K562 (cell line): ENCODE results near the gene LY6G6F. TPM values are rescaled to one million over a fixed set of nuclear protein-coding genes. Genes with fewer than 3 reads are reported as not detected.

Experiments used
- ARID2 ChIP-seq: fragments of 450-650 bp; IDR thresholded peaks from 2 replicates; pipeline ENCODE4 v1.6.1; 2017; ENCODE audit warnings: antibody characterized with exemption, mild to moderate bottlenecking
- BHLHE40 ChIP-seq: IDR thresholded peaks from 2 replicates; pipeline ENCODE4 v1.6.1; 2011; ENCODE audit warnings: low read length, improper control_type of control experiment
- CCAR2 ChIP-seq: fragments of 200-400 bp; formaldehyde crosslinking; IDR thresholded peaks from 2 replicates; pipeline ENCODE4 v1.6.1; 2017; ENCODE audit warnings: mild to moderate bottlenecking, low read depth, low read length
- CHD1 ChIP-seq: fragments of 200-600 bp; sonication (generic); IDR thresholded peaks from one replicate; pipeline ENCODE4 v1.6.1; 2012; ENCODE audit warnings: mild to moderate bottlenecking, moderate library complexity, low read length, inconsistent platforms
- DNMT1 ChIP-seq: fragments of 450-650 bp; IDR thresholded peaks from 2 replicates; pipeline ENCODE4 v1.6.1; 2016; ENCODE audit warnings: antibody characterized with exemption, mild to moderate bottlenecking
- ETV1 ChIP-seq: fragments of 450-650 bp; conservative IDR thresholded peaks from 2 replicates; pipeline ENCODE4 v1.6.1; 2016; ENCODE audit warnings: missing genetic modification characterization, control low read depth, low read depth, missing compliant biosample characterization
- GABPB2 ChIP-seq: fragments of 250-450 bp; sonication (Bioruptor Pico); conservative IDR thresholded peaks from 2 replicates; pipeline ENCODE4 v1.5.1; 2021; ENCODE audit warnings: mild to moderate bottlenecking
- MIER1 ChIP-seq: fragments of 450-650 bp; IDR thresholded peaks from 2 replicates; pipeline ENCODE4 v1.6.1; 2016; ENCODE audit warnings: antibody characterized with exemption, mild to moderate bottlenecking, low read depth
- PCBP1 ChIP-seq: fragments of 200-400 bp; formaldehyde crosslinking; IDR thresholded peaks from 2 replicates; pipeline ENCODE4 v1.6.1; 2018; ENCODE audit warnings: mild to moderate bottlenecking, low read depth, low read length; ENCODE audit not compliant: poor library complexity, severe bottlenecking
- PHTF2 ChIP-seq: fragments of 250-450 bp; sonication (Bioruptor Pico); IDR thresholded peaks from 2 replicates; pipeline ENCODE4 v1.5.0; 2021; ENCODE audit warnings: mild to moderate bottlenecking
- PRPF4 ChIP-seq: fragments of 200-400 bp; formaldehyde crosslinking; IDR thresholded peaks from one replicate; pipeline ENCODE4 v1.6.1; 2017; ENCODE audit warnings: low read length, low read depth, mild to moderate bottlenecking; ENCODE audit not compliant: insufficient read depth, poor library complexity, severe bottlenecking
- RBM39 ChIP-seq: fragments of 200-400 bp; formaldehyde crosslinking; optimal IDR thresholded peaks from 2 replicates; pipeline ENCODE3; 2018; ENCODE audit warnings: low read depth, low read length
- RHOXF2B ChIP-seq: fragments of 250-450 bp; sonication (Bioruptor Pico); conservative IDR thresholded peaks from 2 replicates; pipeline ENCODE4 v1.5.1; 2021
- SRF ChIP-seq, 2 experiments: fragments of 250-450, 450-650 bp in 1 of 2; sonication (Bioruptor Pico) in 1 of 2; sonication (generic) in 1 of 2; formaldehyde crosslinking; IDR thresholded peaks; 2 replicates each; pipeline versions ENCODE4 v1.5.0 to v1.5.1; 2020 to 2022; ENCODE audit warnings: mild to moderate bottlenecking in 1 of 2, missing genetic modification reagents in 1 of 2
- ZNF121 ChIP-seq: sonication (generic); formaldehyde crosslinking; conservative IDR thresholded peaks from 2 replicates; pipeline ENCODE4 v1.8.0; 2022; ENCODE audit warnings: missing genetic modification reagents
- ZNF175 ChIP-seq: fragments of 200-800 bp; sonication (Bioruptor generic); IDR thresholded peaks from 2 replicates; pipeline ENCODE4 v1.6.1; 2016; ENCODE audit warnings: low read depth, mild to moderate bottlenecking, missing genetic modification characterization, missing compliant biosample characterization
- ZNF347 ChIP-seq: fragments of 450-650 bp; formaldehyde crosslinking; IDR thresholded peaks from 2 replicates; pipeline ENCODE4 v1.4.0; 2020; ENCODE audit warnings: low read depth, mild to moderate bottlenecking, moderate library complexity
- polyA plus RNA-seq, 8 experiments: library from polyadenylated mRNA; depleted of rRNA in 4 of 8; stranded (reverse) in 5 of 8; unstranded in 3 of 8; fragments of >200 nt; fragmentation: Nextera tagmentation in 2 of 8; fragmentation: Illumina TruSeq in 1 of 8; extraction: Ambion mirVana in 2 of 8; extraction: Trizol in 1 of 8; gene quantifications; 2 replicates each; pipeline versions ENCODE4 v1.2.1 to v1.2.3, GENCODE V29; 2011 to 2014; ENCODE audit warnings: inconsistent platforms in 1 of 8, missing spikeins in 1 of 8
- total RNA-seq, 7 experiments: library from RNA; depleted of rRNA in 6 of 7; stranded (reverse); fragments of >200 nt in 6 of 7; fragmentation: Illumina TruSeq in 2 of 7; extraction: Trizol in 2 of 7; gene quantifications; 2 replicates each; pipeline versions ENCODE4 v1.2.1 to v1.2.3, GENCODE V29; 2011 to 2021; ENCODE audit warnings: low replicate concordance in 1 of 7
- TF ChIP-seq, protein P1 (sequence below): fragments of 250-450 bp; sonication (Bioruptor Pico); IDR thresholded peaks from 2 replicates; pipeline ENCODE4 v1.5.0; 2022; ENCODE audit warnings: mild to moderate bottlenecking
- TF ChIP-seq, protein P2 (sequence below): fragments of 250-450 bp; sonication (Bioruptor Pico); IDR thresholded peaks from 2 replicates; pipeline ENCODE4 v1.5.0; 2021
- TF ChIP-seq, protein P3 (sequence below): fragments of 250-450 bp; sonication (Bioruptor Pico); IDR thresholded peaks from 2 replicates; pipeline ENCODE4 v1.6.1; 2021; ENCODE audit warnings: mild to moderate bottlenecking
- TF ChIP-seq, protein P4 (sequence below): fragments of 250-450 bp; sonication (Bioruptor Pico); IDR thresholded peaks from 2 replicates; pipeline ENCODE4 v1.5.0; 2021
- TF ChIP-seq, protein P5 (sequence below): fragments of 450-650 bp; IDR thresholded peaks from 2 replicates; pipeline ENCODE4 v1.6.1; 2014; ENCODE audit warnings: low read depth, mild to moderate bottlenecking, moderate library complexity, borderline replicate concordance
- TF ChIP-seq, protein P6 (sequence below): fragments of 450-650 bp; formaldehyde crosslinking; IDR thresholded peaks from 2 replicates; pipeline ENCODE4 v1.4.0; 2020; ENCODE audit warnings: mild to moderate bottlenecking

LY6G6F gene
- total and polyA plus RNA-seq, 9 of the 15 experiments (the other 6 are each of a cell fraction or from before 2014, with no cell fraction given), result 0.14 to 0.50 (median 0.28) TPM; not detected in 2

DNA sequence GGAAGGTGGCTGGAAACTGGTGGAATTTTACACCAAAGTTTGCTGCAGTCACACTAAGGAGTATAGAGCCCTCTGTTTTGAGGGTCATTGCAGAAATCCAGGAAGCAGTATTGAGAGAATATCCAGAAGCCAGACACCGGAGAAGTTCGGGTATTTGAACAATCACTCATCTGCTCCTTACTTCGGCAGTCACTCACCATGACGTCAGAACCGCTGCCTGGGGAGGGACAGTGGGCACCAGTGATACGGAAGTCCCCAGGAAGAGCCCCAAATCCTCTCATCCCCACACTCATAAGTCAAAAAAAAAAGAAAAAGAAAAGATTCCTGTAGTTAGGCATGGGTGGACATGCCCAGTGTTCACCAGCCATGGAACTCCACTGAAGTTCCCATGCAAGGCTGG lies 29.8 kb upstream of the LY6G6F start (continued):
- TF ChIP-seq PCBP1 (no peak), PHTF2 (no peak), ETV1 (tag) (no peak), RBM39 (peak; percentile 11), SRF (CRISPR knock-in tag; IDR thresholded peaks at IDR 0.05) (no peak), PRPF4 (no peak), MIER1 (no peak), CHD1 (no peak), DNMT1 (no peak), CCAR2 (no peak), ZNF347 (CRISPR knock-in tag) (no peak), GABPB2 (CRISPR knock-in tag) (no peak), ARID2 (0 out of 2 replicates have a peak, but pooled peaks have one; percentile 7), RHOXF2B (CRISPR knock-in tag) (no peak), BHLHE40 (no peak), ZNF121 (CRISPR knock-in tag) (no peak), ZNF175 (no peak)
- TF ChIP-seq, protein P1, sequence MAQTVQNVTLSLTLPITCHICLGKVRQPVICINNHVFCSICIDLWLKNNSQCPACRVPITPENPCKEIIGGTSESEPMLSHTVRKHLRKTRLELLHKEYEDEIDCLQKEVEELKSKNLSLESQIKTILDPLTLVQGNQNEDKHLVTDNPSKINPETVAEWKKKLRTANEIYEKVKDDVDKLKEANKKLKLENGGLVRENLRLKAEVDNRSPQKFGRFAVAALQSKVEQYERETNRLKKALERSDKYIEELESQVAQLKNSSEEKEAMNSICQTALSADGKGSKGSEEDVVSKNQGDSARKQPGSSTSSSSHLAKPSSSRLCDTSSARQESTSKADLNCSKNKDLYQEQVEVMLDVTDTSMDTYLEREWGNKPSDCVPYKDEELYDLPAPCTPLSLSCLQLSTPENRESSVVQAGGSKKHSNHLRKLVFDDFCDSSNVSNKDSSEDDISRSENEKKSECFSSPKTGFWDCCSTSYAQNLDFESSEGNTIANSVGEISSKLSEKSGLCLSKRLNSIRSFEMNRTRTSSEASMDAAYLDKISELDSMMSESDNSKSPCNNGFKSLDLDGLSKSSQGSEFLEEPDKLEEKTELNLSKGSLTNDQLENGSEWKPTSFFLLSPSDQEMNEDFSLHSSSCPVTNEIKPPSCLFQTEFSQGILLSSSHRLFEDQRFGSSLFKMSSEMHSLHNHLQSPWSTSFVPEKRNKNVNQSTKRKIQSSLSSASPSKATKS (CRISPR knock-in tag), result no peak
- TF ChIP-seq, protein P2, sequence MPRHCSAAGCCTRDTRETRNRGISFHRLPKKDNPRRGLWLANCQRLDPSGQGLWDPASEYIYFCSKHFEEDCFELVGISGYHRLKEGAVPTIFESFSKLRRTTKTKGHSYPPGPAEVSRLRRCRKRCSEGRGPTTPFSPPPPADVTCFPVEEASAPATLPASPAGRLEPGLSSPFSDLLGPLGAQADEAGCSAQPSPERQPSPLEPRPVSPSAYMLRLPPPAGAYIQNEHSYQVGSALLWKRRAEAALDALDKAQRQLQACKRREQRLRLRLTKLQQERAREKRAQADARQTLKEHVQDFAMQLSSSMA (CRISPR knock-in tag), result no peak
- TF ChIP-seq, protein P3, sequence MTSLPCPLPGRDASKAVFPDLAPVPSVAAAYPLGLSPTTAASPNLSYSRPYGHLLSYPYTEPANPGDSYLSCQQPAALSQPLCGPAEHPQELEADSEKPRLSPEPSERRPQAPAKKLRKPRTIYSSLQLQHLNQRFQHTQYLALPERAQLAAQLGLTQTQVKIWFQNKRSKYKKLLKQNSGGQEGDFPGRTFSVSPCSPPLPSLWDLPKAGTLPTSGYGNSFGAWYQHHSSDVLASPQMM (CRISPR knock-in tag), result no peak
- TF ChIP-seq, protein P4, sequence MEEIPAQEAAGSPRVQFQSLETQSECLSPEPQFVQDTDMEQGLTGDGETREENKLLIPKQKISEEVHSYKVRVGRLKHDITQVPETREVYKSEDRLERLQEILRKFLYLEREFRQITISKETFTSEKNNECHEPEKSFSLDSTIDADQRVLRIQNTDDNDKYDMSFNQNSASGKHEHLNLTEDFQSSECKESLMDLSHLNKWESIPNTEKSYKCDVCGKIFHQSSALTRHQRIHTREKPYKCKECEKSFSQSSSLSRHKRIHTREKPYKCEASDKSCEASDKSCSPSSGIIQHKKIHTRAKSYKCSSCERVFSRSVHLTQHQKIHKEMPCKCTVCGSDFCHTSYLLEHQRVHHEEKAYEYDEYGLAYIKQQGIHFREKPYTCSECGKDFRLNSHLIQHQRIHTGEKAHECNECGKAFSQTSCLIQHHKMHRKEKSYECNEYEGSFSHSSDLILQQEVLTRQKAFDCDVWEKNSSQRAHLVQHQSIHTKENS (CRISPR knock-in tag), result no peak
- TF ChIP-seq, protein P5, sequence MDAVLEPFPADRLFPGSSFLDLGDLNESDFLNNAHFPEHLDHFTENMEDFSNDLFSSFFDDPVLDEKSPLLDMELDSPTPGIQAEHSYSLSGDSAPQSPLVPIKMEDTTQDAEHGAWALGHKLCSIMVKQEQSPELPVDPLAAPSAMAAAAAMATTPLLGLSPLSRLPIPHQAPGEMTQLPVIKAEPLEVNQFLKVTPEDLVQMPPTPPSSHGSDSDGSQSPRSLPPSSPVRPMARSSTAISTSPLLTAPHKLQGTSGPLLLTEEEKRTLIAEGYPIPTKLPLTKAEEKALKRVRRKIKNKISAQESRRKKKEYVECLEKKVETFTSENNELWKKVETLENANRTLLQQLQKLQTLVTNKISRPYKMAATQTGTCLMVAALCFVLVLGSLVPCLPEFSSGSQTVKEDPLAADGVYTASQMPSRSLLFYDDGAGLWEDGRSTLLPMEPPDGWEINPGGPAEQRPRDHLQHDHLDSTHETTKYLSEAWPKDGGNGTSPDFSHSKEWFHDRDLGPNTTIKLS, result no peak
- TF ChIP-seq, protein P6, sequence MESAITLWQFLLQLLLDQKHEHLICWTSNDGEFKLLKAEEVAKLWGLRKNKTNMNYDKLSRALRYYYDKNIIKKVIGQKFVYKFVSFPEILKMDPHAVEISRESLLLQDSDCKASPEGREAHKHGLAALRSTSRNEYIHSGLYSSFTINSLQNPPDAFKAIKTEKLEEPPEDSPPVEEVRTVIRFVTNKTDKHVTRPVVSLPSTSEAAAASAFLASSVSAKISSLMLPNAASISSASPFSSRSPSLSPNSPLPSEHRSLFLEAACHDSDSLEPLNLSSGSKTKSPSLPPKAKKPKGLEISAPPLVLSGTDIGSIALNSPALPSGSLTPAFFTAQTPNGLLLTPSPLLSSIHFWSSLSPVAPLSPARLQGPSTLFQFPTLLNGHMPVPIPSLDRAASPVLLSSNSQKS, result no peak
